Esophagus squamous epithelium (tissue), 4 donors: ENCODE results near the gene TSPAN8.

Source experiments
- CTCF ChIP-seq, 6 experiments: fragments of 450-650 bp in 4 of 6; fragments of 200-600 bp in 2 of 6; sonication (generic) in 2 of 6; IDR thresholded peaks; one replicate each; pipeline ENCODE4 v1.5.1; 2016 to 2019; ENCODE audit warnings: antibody characterized with exemption in 6 of 6, mild to moderate bottlenecking in 4 of 6, moderate library complexity in 4 of 6
- POLR2A ChIP-seq, 4 donors: fragments of 450-650 bp; IDR thresholded peaks; one replicate each; pipeline ENCODE4 v1.6.1; 2017; ENCODE audit warnings: antibody characterized with exemption in 4 of 4, mild to moderate bottlenecking in 4 of 4, moderate library complexity in 3 of 4

GRCh38 chr12:71105956-71106355 is 51.8 kb downstream of the TSPAN8 start:
- TF ChIP-seq CTCF (IDR thresholded peaks at IDR 0.05) (no peak), POLR2A (IDR thresholded peaks at IDR 0.05) (no peak)
